Smooth muscle cell (in vitro differentiated cells): ENCODE measurements around the gene FADS6. TPM values are rescaled to one million over a fixed set of nuclear protein-coding genes. Genes with fewer than 3 reads are reported as not detected.
A peak's percentile ranks its signal among the peaks of the same experiment; 100 is the strongest.

ENCODE experiments used
- DNase-seq: peaks from one replicate; lab custom pipeline; 2025; ENCODE audit not compliant: unreplicated experiment; lab: John Stamatoyannopoulos, UW
- H2AFZ ChIP-seq: fragments of 200-600 bp; sonication (generic); 2 replicates; pipeline ENCODE4 v1.6.0; 2016; ENCODE audit warnings: antibody characterized with exemption, low read depth, mild to moderate bottlenecking
- H3F3A ChIP-seq: fragments of 200-600 bp; sonication (generic); 2 replicates; pipeline ENCODE4 v1.6.0; 2017; ENCODE audit warnings: antibody characterized with exemption, low read depth
- H3K27ac ChIP-seq: fragments of 200-600 bp; sonication (generic); 2 replicates; pipeline ENCODE4 v1.5.1; 2016; ENCODE audit warnings: low read depth, mild to moderate bottlenecking
- H3K27me3 ChIP-seq: fragments of 200-600 bp; sonication (generic); 2 replicates; pipeline ENCODE4 v1.6.1; 2016; ENCODE audit warnings: low read depth, mild to moderate bottlenecking
- H3K36me3 ChIP-seq: fragments of 200-600 bp; sonication (generic); 2 replicates; pipeline ENCODE4 v1.5.1; 2016; ENCODE audit warnings: low read depth
- H3K4me1 ChIP-seq: fragments of 200-600 bp; sonication (generic); 2 replicates; pipeline ENCODE4 v1.5.1; 2016; ENCODE audit warnings: low read depth
- H3K4me2 ChIP-seq: fragments of 200-600 bp; sonication (generic); 2 replicates; pipeline ENCODE4 v1.6.0; 2016; ENCODE audit warnings: mild to moderate bottlenecking
- H3K4me3 ChIP-seq: fragments of 200-600 bp; sonication (generic); 2 replicates; pipeline ENCODE4 v1.5.1; 2016; ENCODE audit warnings: mild to moderate bottlenecking
- H3K79me2 ChIP-seq: fragments of 200-600 bp; sonication (generic); 2 replicates; pipeline ENCODE4 v1.6.0; 2016; ENCODE audit warnings: low read depth, mild to moderate bottlenecking
- H3K9ac ChIP-seq: fragments of 200-600 bp; sonication (generic); 2 replicates; pipeline ENCODE4 v1.6.0; 2016; ENCODE audit warnings: low read depth
- H3K9me3 ChIP-seq: fragments of 200-600 bp; sonication (generic); replicated peaks from 2 replicates; pipeline ENCODE4 v1.5.1; 2016; ENCODE audit warnings: low read depth
- H4K20me1 ChIP-seq: fragments of 200-600 bp; sonication (generic); 2 replicates; pipeline ENCODE4 v1.6.0; 2016; ENCODE audit warnings: low read depth
- WGBS: methylation state at CpG from one replicate; pipeline ENCODE4 v1.1.7; 2016; ENCODE audit warnings: low lambda C conversion rate; 5-methylcytosine and 5-hydroxymethylcytosine counted together
- polyA plus RNA-seq: library from polyadenylated mRNA; unstranded; fragments of >200 nt; fragmentation: Nextera tagmentation; extraction: Ambion mirVana; gene quantifications from 2 replicates; pipeline ENCODE4 v1.2.1, GENCODE V29; 2016
- total RNA-seq: library from RNA; depleted of rRNA; stranded (reverse); fragments of >200 nt; gene quantifications from 2 replicates; pipeline ENCODE4 v1.2.3, GENCODE V29; 2014
- TF ChIP-seq, protein P1 (sequence below): fragments of 200-600 bp; sonication (generic); IDR thresholded peaks from 2 replicates; pipeline ENCODE4 v1.5.1; 2017; ENCODE audit warnings: borderline replicate concordance, mild to moderate bottlenecking, antibody characterized with exemption; ENCODE audit not compliant: insufficient read depth, poor library complexity, severe bottlenecking

The FADS6 gene
- total and polyA plus RNA-seq, 2 experiments from 2014 or later, result not detected

DNA sequence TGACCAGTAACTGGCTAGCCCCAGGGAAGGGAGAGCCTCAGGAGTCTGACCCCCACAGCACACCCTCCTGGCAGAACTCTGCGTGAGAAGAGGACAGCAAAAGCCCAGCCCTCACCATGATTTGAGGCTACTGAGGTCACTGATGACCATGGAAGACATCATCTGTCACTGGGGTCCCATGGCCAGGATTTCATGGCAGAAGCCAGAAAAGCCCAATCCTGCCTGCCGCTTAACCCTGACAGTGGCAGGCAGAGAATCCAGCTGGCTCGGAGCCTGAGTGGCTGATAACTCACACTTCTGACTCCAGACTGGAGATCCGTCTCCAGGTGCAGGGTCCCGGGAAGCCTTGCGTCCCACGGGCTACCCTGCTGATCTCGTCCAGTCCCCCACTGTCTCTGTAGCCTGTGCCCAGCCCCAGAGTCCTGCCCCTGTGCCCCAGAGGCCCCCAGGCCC, 51.3 kb downstream of the FADS6 start:
- no peaks in the 10 kb centered on the region for H3F3A ChIP-seq
- no peaks in the 10 kb centered on the region for H3K36me3 ChIP-seq
- H3K4me1 ChIP-seq, result no peaks in the 10 kb centered on the region
- TF ChIP-seq, protein P1, sequence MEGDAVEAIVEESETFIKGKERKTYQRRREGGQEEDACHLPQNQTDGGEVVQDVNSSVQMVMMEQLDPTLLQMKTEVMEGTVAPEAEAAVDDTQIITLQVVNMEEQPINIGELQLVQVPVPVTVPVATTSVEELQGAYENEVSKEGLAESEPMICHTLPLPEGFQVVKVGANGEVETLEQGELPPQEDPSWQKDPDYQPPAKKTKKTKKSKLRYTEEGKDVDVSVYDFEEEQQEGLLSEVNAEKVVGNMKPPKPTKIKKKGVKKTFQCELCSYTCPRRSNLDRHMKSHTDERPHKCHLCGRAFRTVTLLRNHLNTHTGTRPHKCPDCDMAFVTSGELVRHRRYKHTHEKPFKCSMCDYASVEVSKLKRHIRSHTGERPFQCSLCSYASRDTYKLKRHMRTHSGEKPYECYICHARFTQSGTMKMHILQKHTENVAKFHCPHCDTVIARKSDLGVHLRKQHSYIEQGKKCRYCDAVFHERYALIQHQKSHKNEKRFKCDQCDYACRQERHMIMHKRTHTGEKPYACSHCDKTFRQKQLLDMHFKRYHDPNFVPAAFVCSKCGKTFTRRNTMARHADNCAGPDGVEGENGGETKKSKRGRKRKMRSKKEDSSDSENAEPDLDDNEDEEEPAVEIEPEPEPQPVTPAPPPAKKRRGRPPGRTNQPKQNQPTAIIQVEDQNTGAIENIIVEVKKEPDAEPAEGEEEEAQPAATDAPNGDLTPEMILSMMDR, result no peak
- WGBS, result 62% methylated on average over 8 of the region's 8 CpGs
- DNase-seq, result no peak
- no peaks in the 10 kb centered on the region for H3K9me3 ChIP-seq
- H3K4me2 ChIP-seq, result peak overlapping the region; percentile 83
- no peak overlapping the region for H3K27ac ChIP-seq
- peak overlapping the region; percentile 48 for H3K4me3 ChIP-seq
- no peak overlapping the region for H3K9ac ChIP-seq
- H2AFZ ChIP-seq, result no peak overlapping the region
- H3K79me2 ChIP-seq, result no peaks in the 10 kb centered on the region
- H4K20me1 ChIP-seq, result no peaks in the 10 kb centered on the region
- H3K27me3 ChIP-seq, result peaks cover 26% of the 10 kb centered on the region

DNA sequence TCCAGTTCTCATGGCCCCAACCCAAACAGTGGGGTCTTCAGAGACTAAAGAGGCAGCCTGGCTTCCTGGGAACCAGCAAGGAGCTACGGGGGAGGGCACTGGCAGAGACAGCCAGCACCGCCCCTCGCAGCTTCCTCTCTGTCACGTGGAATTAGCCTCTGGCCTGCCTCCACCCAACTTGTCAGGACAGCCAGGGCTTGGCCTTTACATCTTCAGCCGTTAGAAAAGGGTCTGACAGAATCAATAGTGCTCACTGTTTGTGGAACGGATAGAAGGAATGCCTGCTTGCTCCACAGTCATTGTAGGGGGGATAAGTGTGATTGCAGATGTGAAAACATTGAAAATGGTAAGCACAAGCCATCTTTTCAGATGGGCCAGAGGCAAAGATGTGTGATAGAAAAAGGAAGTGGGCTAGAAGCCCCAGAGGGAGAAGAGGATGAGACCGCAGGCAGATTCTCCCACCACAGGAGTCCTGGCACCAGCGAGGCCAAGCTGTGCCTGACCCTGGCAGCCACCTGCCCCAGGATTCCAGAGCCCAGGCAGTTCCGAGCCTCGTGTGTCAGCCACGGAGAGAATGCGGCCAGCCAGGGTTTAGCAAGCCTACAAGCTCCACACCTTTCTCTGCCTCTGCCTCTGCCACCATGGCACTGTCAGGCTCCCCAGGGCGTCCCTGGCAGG, 52.3 kb downstream of the FADS6 start:
- Histone ChIP-seq H3K27me3 (peaks cover 26% of the 10 kb centered on the region), H3K4me2 (no peak overlapping the region), H4K20me1 (no peaks in the 10 kb centered on the region), H3K79me2 (no peaks in the 10 kb centered on the region), H3K9ac (no peak overlapping the region), H3K4me1 (no peaks in the 10 kb centered on the region), H3K4me3 (no peak overlapping the region), H3K27ac (no peak overlapping the region), H3F3A (no peaks in the 10 kb centered on the region), H2AFZ (no peak overlapping the region), H3K9me3 (no peaks in the 10 kb centered on the region), H3K36me3 (no peaks in the 10 kb centered on the region)
- 58% methylated on average over 13 of the region's 13 CpGs for WGBS
- TF ChIP-seq, protein P1, result no peak
- no peak for DNase-seq

DNA sequence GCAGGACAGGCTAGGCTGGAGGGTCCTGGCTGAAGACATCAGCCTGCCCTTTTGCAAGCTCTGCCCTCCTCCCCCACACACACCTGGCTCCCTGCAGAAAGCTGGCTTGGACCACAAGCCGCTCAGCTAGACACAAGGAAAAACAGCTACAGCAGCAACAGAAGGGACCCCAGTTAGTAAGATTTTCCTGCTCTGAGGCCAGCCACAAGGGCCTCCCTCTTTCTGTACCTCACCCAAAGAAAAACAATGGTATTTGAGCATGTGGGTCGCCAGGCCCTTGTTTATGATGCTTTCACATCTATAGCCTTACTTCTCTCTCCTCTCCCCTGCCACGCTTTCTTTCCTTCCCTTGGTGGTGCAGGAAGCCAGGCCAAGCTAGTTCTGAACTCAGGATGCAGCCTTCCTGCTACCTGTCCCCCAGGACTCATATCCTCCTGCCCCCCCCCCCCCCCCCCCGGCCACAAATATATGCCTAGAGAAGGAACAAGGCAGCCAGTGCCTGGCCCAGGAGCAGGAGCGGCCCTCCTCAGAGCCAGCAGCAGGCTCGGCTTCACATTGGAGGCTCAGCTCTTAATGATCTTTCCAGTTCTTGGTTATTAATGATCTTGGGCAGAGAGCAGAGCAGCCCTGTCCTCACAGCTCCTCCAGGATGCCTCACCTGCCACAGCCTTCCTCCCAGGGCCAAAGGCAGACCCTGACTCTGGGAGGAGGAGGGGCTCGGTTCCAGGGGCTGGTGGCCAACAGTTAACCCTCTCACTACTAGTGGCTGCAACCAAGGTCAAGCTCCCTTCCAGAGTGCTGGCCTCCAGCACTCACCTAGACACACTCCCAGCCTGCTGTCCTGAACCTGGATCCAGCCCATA, 53.2 kb downstream of the FADS6 start:
- Histone ChIP-seq H3K4me1 (no peaks in the 10 kb centered on the region), H4K20me1 (no peaks in the 10 kb centered on the region), H3K27ac (no peak overlapping the region), H3K36me3 (no peaks in the 10 kb centered on the region), H3K9ac (no peak overlapping the region), H3F3A (no peaks in the 10 kb centered on the region), H3K4me3 (no peak overlapping the region), H3K27me3 (peaks cover 26% of the 10 kb centered on the region), H3K4me2 (no peak overlapping the region), H3K9me3 (no peaks in the 10 kb centered on the region), H3K79me2 (no peaks in the 10 kb centered on the region), H2AFZ (no peak overlapping the region)
- WGBS, result 65% methylated on average over 6 of the region's 7 CpGs
- no peak for DNase-seq
- TF ChIP-seq, protein P1, result no peak
